ENCODE results near the gene FILIP1.

DNA sequence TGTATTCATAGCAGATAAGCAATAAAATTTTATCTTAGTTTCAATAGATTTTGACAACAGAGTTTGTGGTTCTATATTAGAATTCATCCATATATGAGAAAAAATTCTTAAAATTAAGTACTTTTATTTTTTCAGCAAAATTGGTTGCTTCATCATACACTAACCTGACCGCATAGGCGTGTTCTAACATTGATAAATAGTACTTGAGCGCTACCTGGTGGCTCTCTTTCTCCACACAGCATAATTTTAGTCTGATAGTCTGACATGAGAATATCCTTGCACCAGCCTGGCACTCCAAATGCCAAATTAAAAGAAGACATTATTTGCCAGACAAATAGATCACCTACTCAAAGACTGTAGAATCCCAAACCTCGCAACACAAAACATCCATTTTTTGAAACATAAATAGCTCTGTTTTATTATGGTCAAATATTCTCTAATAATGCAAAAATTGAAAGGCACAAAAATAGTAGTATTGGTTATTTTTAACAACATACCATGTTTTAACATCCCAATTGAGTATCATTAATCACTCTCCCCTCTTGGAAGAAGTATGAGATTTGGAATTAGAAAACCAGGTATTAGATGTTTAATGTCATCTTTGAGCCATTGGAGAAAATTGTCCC, 33.0 kb upstream of the FILIP1 start:
- TF ChIP-seq, protein P1, sequence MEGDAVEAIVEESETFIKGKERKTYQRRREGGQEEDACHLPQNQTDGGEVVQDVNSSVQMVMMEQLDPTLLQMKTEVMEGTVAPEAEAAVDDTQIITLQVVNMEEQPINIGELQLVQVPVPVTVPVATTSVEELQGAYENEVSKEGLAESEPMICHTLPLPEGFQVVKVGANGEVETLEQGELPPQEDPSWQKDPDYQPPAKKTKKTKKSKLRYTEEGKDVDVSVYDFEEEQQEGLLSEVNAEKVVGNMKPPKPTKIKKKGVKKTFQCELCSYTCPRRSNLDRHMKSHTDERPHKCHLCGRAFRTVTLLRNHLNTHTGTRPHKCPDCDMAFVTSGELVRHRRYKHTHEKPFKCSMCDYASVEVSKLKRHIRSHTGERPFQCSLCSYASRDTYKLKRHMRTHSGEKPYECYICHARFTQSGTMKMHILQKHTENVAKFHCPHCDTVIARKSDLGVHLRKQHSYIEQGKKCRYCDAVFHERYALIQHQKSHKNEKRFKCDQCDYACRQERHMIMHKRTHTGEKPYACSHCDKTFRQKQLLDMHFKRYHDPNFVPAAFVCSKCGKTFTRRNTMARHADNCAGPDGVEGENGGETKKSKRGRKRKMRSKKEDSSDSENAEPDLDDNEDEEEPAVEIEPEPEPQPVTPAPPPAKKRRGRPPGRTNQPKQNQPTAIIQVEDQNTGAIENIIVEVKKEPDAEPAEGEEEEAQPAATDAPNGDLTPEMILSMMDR (IDR thresholded peaks at IDR 0.05; ENCODE audit: low read depth, low read length) = peak; percentile 92
- no peak for TF ChIP-seq EZH2phosphoT487 (IDR thresholded peaks at IDR 0.05; ENCODE audit: low read depth)

Measured in OCI-LY3 (cell line).